B cell (primary cell): ENCODE results near the gene CD86. TPM values are rescaled to one million over a fixed set of nuclear protein-coding genes. Genes with fewer than 3 reads are reported as not detected.

ENCODE experiments used
- ATAC-seq: fragments of 200-7000 bp; cut with Tn5 transposase; one replicate; pipeline ENCODE4 v1.10.0; 2021; ENCODE audit warnings: low read depth, mild to moderate bottlenecking, moderate number of reproducible peaks, moderate library complexity
- CTCF ChIA-PET: fragments of 350-600 bp; sonication (Branson Sonifier 250); formaldehyde crosslinking; loops from one replicate; lab custom pipeline; 2021; ENCODE audit warnings: antibody characterized with exemption, inconsistent platforms; lab: Charles Lee
- POLR2A ChIA-PET: fragments of 350-600 bp; sonication (Branson Sonifier 250); formaldehyde crosslinking; loops from one replicate; lab custom pipeline; 2021; ENCODE audit warnings: antibody characterized with exemption; lab: Charles Lee
- DNase-seq: peaks from one replicate; pipeline ENCODE4 v3.0.0; 2013
- H2AFZ ChIP-seq: 2 replicates; pipeline ENCODE4 v1.6.1; 2012; ENCODE audit warnings: mild to moderate bottlenecking, low read depth, low read length; ENCODE audit not compliant: insufficient read depth, poor library complexity, severe bottlenecking
- H3K27ac ChIP-seq, 2 donors: 1 replicate in 1 of 2; 2 replicates in 1 of 2; pipeline ENCODE4 v1.5.1; 2012 to 2013; ENCODE audit warnings: low read length in 2 of 2, mild to moderate bottlenecking in 2 of 2, moderate library complexity in 1 of 2
- H3K27me3 ChIP-seq, 4 experiments: fragments of 200-600 bp in 1 of 4; sonication (generic) in 1 of 4; replicated peaks in 1 of 4; 1 replicate in 2 of 4; 2 replicates in 2 of 4; pipeline versions ENCODE4 v1.6.1 to v1.7.0; 2013 to 2016; ENCODE audit warnings: low read length in 3 of 4, mild to moderate bottlenecking in 2 of 4, mixed read lengths in 1 of 4, moderate library complexity in 1 of 4; ENCODE audit not compliant: insufficient read depth in 4 of 4, control insufficient read depth in 3 of 4; ENCODE audit errors: control extremely low read depth in 1 of 4
- H3K36me3 ChIP-seq, 2 experiments: replicated peaks in 1 of 2; 1 replicate in 1 of 2; 2 replicates in 1 of 2; pipeline versions ENCODE4 v1.6.1 to v1.7.1; 2013; ENCODE audit warnings: low read length in 1 of 2; ENCODE audit not compliant: insufficient read depth in 2 of 2, control insufficient read depth in 1 of 2; ENCODE audit errors: control extremely low read depth in 1 of 2, extremely low read depth in 1 of 2
- H3K4me1 ChIP-seq, 2 donors: fragments of 200-600 bp in 1 of 2; sonication (generic) in 1 of 2; 1 replicate in 1 of 2; 2 replicates in 1 of 2; pipeline versions ENCODE4 v1.5.1 to v1.6.1; 2013 to 2017; ENCODE audit warnings: low read length in 2 of 2; ENCODE audit not compliant: control insufficient read depth in 2 of 2, insufficient read depth in 2 of 2
- H3K4me2 ChIP-seq: replicated peaks from 2 replicates; pipeline ENCODE3; 2012; ENCODE audit warnings: mild to moderate bottlenecking, low read depth, low read length; ENCODE audit not compliant: poor library complexity, severe bottlenecking
- H3K4me3 ChIP-seq, 5 experiments: fragments of 200-600 bp in 1 of 5; sonication (generic) in 1 of 5; 1 replicate in 3 of 5; 2 replicates in 2 of 5; pipeline versions ENCODE4 v1.5.1 to v1.7.0; 2011 to 2016; ENCODE audit warnings: low read length in 4 of 5, mild to moderate bottlenecking in 4 of 5, low read depth in 2 of 5, control low read depth in 1 of 5, moderate library complexity in 1 of 5; ENCODE audit not compliant: insufficient read depth in 1 of 5; ENCODE audit errors: control extremely low read depth in 1 of 5, extremely low read depth in 1 of 5
- H3K79me2 ChIP-seq: fragments of 200-600 bp; sonication (generic); one replicate; pipeline ENCODE4 v1.6.0; 2016; ENCODE audit warnings: low read length; ENCODE audit not compliant: control insufficient read depth, insufficient read depth
- H3K9ac ChIP-seq: fragments of 200-600 bp; sonication (generic); 2 replicates; pipeline ENCODE4 v1.6.1; 2017; ENCODE audit warnings: mild to moderate bottlenecking, low read length, moderate library complexity
- H3K9me3 ChIP-seq, 3 donors: one replicate each; pipeline versions ENCODE4 v1.6.1 to v1.7.1; 2013; ENCODE audit warnings: low read length in 2 of 3; ENCODE audit not compliant: control insufficient read depth in 2 of 3, insufficient read depth in 1 of 3; ENCODE audit errors: control extremely low read depth in 1 of 3
- H4K20me1 ChIP-seq: 2 replicates; pipeline ENCODE4 v1.6.0; 2012; ENCODE audit warnings: mild to moderate bottlenecking, low read length; ENCODE audit not compliant: insufficient read depth, control insufficient read depth, poor library complexity, severe bottlenecking
- H3K27ac Mint-ChIP-seq: one replicate; pipeline ENCODE4 v1.8.0; 2021; ENCODE audit warnings: mixed read lengths
- H3K27me3 Mint-ChIP-seq: one replicate; pipeline ENCODE4 v1.8.0; 2021; ENCODE audit warnings: mixed read lengths
- H3K4me1 Mint-ChIP-seq: one replicate; pipeline ENCODE4 v1.8.0; 2021; ENCODE audit warnings: mixed read lengths
- H3K4me3 Mint-ChIP-seq: one replicate; pipeline ENCODE4 v1.8.0; 2021; ENCODE audit warnings: mixed read lengths
- H3K9me3 Mint-ChIP-seq: one replicate; pipeline ENCODE4 v1.8.0; 2022; ENCODE audit warnings: mixed read lengths; ENCODE audit not compliant: insufficient read depth
- EZH2 ChIP-seq: IDR thresholded peaks from 2 replicates; pipeline ENCODE4 v1.6.1; 2012; ENCODE audit warnings: borderline replicate concordance, low read depth, mild to moderate bottlenecking, moderate library complexity, low read length; ENCODE audit not compliant: insufficient read depth, poor library complexity, severe bottlenecking
- WGBS: methylation state at CpG from one replicate; pipeline ENCODE4 v1.1.5; 2013; ENCODE audit warnings: missing lambda C conversion rate; ENCODE audit not compliant: insufficient coverage; 5-methylcytosine and 5-hydroxymethylcytosine counted together
- intact Hi-C: fragments of 100-400 bp; cut with micrococcal nuclease; formaldehyde crosslinking; loops from one replicate; pipeline ENCODE4 v1.10.0; 2022
- polyA plus RNA-seq: library from polyadenylated mRNA; depleted of rRNA; stranded (reverse); fragments of >200 nt; gene quantifications from 2 replicates; pipeline ENCODE4 v1.2.3, GENCODE V29; 2012
- total RNA-seq, 2 donors: library from RNA; stranded (reverse); fragments of 120-200 nt in 1 of 2; gene quantifications; 1 replicate in 1 of 2; 2 replicates in 1 of 2; pipeline versions ENCODE4 v1.2.3 to v1.2.4, GENCODE V29; 2013 to 2022
- TF ChIP-seq, protein P1 (sequence below): fragments of 200-600 bp; IDR thresholded peaks from one replicate; pipeline ENCODE4 v1.8.0; 2022; ENCODE audit warnings: antibody characterized with exemption, mild to moderate bottlenecking

The CD86 gene
- total and polyA plus RNA-seq, 2 donors (not counting 1 experiment from before 2014, with no cell fraction given) = 31.5 to 38.2 TPM

DNA sequence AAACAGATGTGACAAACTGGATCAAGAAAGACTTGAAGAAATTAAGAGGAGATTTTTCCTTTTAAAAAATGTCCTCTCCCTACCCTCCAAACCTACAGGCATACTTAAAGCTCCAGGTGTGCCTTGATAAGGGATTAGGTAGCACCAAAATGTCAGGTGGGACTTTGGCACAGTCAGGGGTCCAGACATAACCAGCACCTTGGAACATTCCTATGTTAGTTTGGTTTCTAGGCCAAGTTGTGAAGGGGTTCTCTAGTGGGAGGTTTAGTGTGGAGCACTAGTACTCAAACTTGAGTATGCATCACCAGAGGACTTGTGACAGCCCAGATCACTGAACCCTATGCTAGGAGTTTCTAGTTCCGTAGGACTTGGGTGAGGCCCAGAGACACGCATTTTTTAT, 47.0 kb upstream of the CD86 start:
- no peaks in the 10 kb centered on the region for H3K27me3 Mint-ChIP-seq
- H3K4me3 ChIP-seq = no peak overlapping the region
- no peaks in the 10 kb centered on the region for H3K36me3 ChIP-seq
- no peaks in the 10 kb centered on the region for H3K9me3 Mint-ChIP-seq
- no peaks in the 10 kb centered on the region for H4K20me1 ChIP-seq
- H3K27me3 ChIP-seq = no peaks in the 10 kb centered on the region
- ATAC-seq (no peak), DNase-seq (no peak)
- no peaks in the 10 kb centered on the region for H3K9me3 ChIP-seq
- intact Hi-C loops = no loop called here
- no peak overlapping the region for H3K27ac ChIP-seq
- no peak overlapping the region for H3K4me3 Mint-ChIP-seq
- no peak overlapping the region for H3K4me2 ChIP-seq
- POLR2A ChIA-PET = interaction anchor here (1.2 kb wide), 1 partner anchor 17 kb away, joined by 4 read pairs; no protein-coding TSS in a partner anchor
- no peaks in the 10 kb centered on the region for H3K79me2 ChIP-seq
- WGBS = no CpG with 5 or more reads among the region's 2 CpGs
- peaks cover 18 to 25% of the 10 kb centered on the region in 2 donors for H3K4me1 ChIP-seq
- no peak for TF ChIP-seq EZH2
- TF ChIP-seq, protein P1, sequence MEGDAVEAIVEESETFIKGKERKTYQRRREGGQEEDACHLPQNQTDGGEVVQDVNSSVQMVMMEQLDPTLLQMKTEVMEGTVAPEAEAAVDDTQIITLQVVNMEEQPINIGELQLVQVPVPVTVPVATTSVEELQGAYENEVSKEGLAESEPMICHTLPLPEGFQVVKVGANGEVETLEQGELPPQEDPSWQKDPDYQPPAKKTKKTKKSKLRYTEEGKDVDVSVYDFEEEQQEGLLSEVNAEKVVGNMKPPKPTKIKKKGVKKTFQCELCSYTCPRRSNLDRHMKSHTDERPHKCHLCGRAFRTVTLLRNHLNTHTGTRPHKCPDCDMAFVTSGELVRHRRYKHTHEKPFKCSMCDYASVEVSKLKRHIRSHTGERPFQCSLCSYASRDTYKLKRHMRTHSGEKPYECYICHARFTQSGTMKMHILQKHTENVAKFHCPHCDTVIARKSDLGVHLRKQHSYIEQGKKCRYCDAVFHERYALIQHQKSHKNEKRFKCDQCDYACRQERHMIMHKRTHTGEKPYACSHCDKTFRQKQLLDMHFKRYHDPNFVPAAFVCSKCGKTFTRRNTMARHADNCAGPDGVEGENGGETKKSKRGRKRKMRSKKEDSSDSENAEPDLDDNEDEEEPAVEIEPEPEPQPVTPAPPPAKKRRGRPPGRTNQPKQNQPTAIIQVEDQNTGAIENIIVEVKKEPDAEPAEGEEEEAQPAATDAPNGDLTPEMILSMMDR = no peak
- CTCF ChIA-PET = interaction anchor here (0.7 kb wide), 1 partner anchor 1621 kb away, joined by 3 read pairs; no protein-coding TSS in a partner anchor
- H3K9ac ChIP-seq = no peak overlapping the region
- H3K4me1 Mint-ChIP-seq = peaks cover 48% of the 10 kb centered on the region
- H2AFZ ChIP-seq = no peak overlapping the region
- no peak overlapping the region for H3K27ac Mint-ChIP-seq

DNA sequence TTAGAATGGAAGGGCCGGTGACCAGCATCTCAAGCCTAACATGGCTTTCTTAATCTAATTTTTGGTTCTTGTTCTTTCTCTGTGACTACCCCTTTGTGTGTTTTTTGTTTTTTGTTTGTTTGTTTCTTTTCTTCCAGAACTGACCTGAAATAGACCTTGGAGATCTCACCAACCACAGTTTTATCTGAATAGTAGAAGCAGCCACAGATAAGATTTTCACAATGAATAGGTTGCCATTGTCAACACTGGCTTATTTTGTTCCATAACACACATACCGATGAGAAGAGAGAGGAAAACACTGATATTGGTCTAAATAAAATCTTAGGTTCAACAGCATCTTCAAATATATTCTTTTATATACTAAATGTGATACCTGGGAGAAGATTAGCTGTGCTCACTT, 44.7 kb upstream of the CD86 start:
- H3K4me1 ChIP-seq = peaks cover 10 to 12% of the 10 kb centered on the region in 2 donors
- WGBS = 83% methylated on average over 1 of the region's 2 CpGs
- H3K4me3 ChIP-seq = no peak overlapping the region
- H3K9me3 ChIP-seq = no peaks in the 10 kb centered on the region
- peaks cover 38% of the 10 kb centered on the region for H3K4me1 Mint-ChIP-seq
- no peak overlapping the region for H3K27ac ChIP-seq
- no peaks in the 10 kb centered on the region for H3K36me3 ChIP-seq
- H2AFZ ChIP-seq = no peak overlapping the region
- H3K27me3 Mint-ChIP-seq = no peaks in the 10 kb centered on the region
- no peak for ATAC-seq
- H3K4me3 Mint-ChIP-seq = no peak overlapping the region
- TF ChIP-seq, protein P1 = no peak
- no peak for TF ChIP-seq EZH2
- ChIA-PET CTCF (interaction anchor here (0.6 to 4.1 kb wide), 4 partner anchors 9 to 81 kb away, joined by 3 to 12 read pairs (median 4); no protein-coding TSS in a partner anchor), POLR2A (no interaction called here)
- H3K79me2 ChIP-seq = no peaks in the 10 kb centered on the region
- intact Hi-C loops = no loop called here
- no peaks in the 10 kb centered on the region for H3K27me3 ChIP-seq
- H3K27ac Mint-ChIP-seq = no peak overlapping the region
- H3K4me2 ChIP-seq = no peak overlapping the region
- H4K20me1 ChIP-seq = no peaks in the 10 kb centered on the region
- no peak for DNase-seq
- no peak overlapping the region for H3K9ac ChIP-seq
- H3K9me3 Mint-ChIP-seq = no peaks in the 10 kb centered on the region
